HG02840 (cell line): ENCODE measurements around the gene BRIX1.

Source experiments
- ATAC-seq: cut with Tn5 transposase; IDR thresholded peaks from one replicate; pipeline ENCODE4 v1.9.1; 2021; ENCODE audit warnings: mild to moderate bottlenecking, moderate library complexity, moderate number of reproducible peaks; ENCODE audit not compliant: unreplicated experiment, low FRiP score

Gene BRIX1, protein sequence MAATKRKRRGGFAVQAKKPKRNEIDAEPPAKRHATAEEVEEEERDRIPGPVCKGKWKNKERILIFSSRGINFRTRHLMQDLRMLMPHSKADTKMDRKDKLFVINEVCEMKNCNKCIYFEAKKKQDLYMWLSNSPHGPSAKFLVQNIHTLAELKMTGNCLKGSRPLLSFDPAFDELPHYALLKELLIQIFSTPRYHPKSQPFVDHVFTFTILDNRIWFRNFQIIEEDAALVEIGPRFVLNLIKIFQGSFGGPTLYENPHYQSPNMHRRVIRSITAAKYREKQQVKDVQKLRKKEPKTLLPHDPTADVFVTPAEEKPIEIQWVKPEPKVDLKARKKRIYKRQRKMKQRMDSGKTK

DNA sequence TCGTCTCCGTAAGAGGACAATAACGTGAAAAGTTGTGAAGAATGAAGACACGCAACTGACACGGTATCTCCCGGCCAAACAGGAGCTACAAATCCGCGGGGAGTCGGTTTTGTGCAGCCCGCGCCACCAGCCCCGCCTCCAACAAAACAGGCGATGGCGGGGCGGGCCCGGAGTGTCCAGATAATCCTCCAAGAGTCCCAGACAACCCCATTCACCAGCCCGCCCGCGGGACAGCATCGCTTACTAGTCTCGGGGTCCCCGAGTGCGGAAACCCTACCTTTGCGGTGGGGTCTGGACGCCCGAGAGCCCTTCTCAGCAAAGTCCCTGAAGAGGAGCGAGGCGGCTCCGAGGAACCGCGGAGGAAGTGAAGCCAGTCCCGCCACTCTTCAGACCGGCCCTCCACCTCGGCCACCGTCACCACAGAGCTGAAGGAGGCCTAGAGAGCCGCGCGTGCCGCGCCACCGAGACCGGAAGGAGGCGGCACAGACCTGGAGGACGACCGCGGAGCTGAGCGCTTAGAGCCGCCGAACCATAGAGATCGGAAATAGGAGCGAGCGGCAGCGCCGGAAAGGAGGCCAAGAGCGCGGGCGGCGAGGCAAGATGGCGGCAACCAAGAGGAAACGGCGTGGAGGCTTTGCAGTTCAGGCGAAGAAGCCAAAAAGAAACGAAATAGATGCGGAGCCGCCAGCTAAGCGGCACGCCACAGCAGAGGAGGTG lies at the start of gene BRIX1, which contains the start of gene RAD1:
Gene BRIX1, plus strand, starts transcription at position 573 of the 717 bp plus-strand sequence. Its CDS starts 28 bp downstream, at position 601.
Gene RAD1, minus strand, starts transcription at position 366 of the 717 bp plus-strand sequence. CDS start 612 bp downstream, outside the sequence.
- peak; percentile 99 for ATAC-seq

DNA sequence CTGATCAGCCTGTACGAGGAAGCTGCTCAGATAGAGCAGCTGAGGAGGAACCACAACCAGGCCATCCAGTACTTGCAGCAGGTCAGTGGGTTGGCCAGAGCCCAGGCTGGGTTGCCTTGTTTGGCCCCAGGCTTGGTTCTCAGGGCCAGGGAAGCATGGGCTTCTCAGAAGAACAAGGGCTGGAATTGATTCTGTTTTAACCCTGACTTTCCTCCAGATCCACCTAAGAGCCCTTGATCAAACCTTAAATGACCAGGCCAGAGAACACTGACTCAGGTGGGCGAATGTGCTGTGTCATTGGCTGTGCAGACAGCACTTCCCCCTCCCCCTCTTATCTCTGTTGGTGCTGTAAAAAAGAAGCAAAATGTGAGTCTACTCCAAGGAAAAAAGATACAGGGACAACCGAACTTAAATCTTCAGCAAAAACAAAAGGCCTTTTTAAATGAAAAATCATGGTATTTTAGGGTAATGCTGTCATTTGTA lies 48.5 kb upstream of the BRIX1 start:
- no peak for ATAC-seq

DNA sequence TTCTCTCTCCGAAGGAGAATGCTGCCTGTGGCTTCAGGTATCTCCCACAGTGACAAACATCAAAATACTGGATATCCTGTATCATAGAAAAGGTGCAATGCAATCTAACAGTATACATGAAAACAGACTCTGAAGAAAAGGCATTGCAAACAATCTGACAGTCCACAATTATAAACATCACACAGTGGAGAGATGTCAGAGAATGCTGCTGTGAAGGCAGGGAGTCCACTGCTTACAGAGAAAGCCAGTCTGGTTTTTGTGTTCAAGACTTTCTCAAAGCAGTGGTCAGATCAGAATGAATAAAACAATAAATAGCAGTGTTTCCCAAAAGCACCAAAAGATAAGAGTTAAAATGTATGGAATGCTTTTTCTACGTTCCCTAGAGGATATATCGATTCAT lies 47.9 kb upstream of the BRIX1 start:
- ATAC-seq = no peak

DNA sequence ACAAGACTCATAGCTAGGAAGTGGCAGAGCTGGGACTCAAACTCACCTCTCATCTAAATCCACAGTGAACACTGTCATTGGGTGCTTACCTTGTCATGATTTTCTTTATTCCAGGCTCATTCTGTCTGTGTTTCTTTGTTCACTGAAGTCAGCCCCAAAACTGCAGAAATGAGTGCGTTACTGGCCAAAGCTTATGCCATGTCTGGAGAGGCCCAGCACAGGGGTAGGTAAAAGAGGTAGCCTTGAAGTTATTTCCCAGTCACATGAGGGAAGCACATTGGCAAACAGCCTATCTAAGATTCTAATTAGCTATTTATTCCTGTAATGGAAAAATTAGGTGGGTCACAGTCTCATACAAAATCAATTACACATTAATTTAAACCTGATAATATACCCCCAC lies 46.7 kb upstream of the BRIX1 start:
- ATAC-seq = no peak

DNA sequence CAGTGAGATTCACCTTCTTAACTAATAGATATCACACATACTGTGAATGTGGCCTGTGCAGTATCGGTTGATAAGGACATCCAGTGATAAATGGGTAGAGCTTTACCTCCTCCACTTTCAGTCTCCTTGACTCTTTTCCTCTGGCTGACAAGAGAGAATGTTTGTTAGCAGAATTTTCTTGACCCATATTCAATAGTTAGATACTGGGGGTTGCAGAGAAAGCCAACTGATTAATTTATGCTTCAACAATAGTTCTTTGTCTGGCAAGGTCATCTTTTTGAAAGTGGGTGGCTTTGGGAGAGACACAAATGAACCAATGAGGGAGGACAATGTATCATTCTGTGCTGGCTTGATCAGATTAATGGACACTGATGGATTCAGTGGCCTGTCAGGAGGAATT lies 46.3 kb upstream of the BRIX1 start:
- no peak for ATAC-seq

DNA sequence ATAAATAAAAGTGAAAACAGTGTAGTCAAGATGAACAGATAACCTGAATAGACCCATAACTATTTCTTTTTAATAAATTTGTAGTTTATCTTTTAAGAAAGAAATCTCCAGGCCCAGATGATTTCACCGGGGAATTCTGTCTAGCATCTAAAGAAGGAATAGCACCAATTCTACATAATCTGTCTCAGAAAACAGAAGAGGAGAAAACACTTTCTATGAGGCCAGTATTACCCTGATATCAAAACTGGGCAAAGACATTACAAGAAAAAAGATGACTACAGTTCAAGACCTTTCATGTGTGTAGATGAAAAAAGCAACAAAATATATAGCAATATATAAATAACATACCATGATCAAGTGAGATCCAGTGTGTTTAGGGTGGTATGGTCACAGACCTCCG lies 45.1 kb upstream of the BRIX1 start:
- ATAC-seq = no peak

DNA sequence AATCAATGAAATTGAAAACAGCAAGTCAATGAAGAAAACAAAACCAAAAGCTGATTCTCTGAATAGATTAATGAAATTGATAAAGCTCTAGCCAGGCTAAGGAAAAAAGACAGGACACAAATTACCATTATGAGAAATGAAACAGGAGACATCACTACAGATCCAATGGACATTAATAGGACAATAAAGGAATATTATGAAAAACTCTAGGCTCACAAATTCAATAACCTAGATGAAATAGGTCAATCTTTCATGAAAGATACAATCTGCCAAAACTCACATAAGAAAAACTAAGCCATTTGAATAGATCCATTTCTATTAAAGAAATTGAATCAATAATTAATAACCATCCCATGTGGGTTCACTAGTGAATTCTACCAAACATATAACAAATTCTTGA lies 39.2 kb upstream of the BRIX1 start:
- ATAC-seq = no peak

DNA sequence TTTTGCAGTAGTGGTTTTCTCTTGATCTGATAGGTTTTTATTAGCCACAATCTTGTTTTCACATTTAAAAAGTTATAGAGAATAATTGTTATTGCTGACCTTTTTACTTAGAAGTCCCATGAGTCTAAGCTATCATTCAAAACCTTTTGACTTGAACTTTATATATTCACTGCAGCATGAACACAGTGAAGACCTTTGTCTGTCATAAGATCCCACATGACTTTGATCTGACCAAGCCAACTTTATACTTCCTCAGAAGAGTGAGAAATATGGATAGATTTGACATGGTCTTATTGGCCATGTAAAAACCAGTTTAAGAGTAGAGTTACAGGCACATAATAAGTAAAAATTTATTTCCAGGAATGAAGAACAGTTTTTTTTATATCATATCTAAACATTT lies 34.3 kb upstream of the BRIX1 start:
- ATAC-seq = no peak

DNA sequence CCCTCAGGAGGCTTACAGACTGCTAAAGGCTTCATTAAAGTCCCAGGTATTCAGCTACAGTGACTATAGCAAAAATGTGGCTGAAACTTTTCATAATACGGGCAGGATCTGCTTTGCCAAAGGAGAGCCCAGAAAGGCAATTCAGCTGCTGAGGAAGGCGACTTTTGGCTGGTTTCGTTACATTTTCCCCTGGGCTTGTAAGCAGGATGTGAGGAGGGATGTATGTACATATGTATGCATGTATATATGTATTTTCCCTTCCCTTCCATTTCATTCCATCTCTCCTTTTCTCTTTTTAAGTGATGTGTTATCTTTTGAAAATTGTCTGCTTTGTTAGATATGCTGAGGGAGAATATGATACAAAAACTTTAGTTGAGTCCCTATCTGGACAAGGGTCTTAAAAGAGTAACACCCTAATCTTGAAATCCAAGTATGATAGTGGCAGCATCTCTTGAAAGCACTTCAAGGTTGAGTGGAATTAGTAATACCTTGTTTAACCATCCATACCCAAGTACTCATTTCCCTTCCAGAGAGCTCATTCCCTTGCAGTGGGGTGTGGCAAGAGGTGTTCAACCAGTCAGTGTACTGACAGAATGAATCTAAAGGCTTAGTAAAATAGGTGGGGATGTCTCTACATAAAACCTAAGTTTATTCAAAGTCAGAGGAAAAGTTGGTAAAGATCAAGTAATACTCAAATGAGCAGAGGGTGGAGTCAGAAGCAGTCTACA lies 29.0 kb upstream of the BRIX1 start:
- ATAC-seq = no peak

DNA sequence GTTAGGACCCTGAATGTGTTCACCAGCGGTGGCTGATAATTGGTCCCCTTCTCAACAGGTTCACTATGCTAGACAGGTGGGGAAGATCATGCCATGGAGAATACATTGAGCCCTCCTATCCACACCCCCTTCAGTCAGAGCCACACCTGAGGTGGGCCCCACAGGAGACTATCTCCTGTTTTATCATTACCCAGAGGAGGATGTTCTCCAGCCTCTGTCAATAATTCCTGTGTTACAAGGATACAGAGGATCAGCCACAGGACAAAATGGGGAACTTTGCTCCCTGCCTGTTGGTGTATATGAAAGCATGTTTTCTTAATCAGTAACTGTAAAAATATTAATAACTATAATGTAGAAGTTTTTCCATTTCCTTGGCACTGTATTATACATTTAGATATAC lies 26.1 kb upstream of the BRIX1 start:
- ATAC-seq = no peak

DNA sequence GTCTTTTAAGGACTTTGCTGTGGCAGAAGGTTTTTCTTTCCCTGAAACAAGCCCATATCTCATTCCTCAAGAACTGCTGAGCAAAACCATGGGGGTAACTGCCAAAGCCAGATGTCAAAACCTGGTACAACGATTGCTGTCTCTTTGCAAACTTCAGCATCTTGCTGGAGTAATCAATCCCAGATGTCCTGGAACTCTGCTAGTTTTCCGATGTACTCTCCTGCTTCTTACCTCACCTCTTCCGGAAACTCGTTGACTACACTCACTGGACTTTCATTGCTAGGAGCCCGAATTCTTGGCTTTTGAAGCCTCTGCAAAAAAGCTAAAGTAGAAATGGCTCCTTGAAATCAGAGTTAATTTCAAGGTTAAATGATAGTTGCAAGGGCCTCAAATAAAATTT lies 23.5 kb upstream of the BRIX1 start:
- no peak for ATAC-seq

DNA sequence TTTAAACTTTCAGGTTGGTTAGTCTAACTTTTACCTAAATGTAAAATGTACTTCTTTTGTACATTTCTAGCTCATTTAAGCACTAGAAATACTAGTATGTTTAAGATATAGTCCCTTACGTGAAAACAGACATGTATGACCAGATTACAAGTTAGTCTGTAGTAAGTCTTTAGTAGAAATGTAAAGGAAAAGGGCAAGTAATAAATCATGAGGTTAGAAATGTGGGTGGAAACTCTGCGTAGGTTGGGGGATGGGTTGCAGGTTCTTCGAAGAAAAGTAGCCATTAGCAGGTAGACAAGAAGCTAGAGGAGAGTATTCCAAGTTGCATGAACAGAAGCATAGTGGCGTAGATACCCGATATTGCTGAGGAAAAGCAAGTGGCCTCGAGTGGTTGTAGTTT lies 23.1 kb upstream of the BRIX1 start:
- no peak for ATAC-seq

DNA sequence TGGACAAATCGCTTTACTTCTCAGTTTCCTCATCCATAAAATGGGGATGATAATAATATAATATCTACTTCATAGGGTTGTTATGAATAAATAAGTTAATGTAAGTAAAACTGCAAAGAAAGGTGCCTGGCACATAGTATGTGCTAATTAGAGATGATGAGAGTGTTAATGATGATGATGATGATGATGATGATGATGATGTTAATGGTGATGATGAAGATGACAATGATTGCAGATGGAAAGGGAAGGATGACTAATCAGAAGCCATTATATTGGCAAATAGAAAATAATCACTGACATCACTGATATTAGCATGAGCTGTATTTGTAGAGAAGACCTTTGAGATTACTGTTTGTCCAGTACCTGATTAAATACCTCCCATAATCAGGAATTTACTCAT lies 20.8 kb upstream of the BRIX1 start:
- ATAC-seq = no peak

DNA sequence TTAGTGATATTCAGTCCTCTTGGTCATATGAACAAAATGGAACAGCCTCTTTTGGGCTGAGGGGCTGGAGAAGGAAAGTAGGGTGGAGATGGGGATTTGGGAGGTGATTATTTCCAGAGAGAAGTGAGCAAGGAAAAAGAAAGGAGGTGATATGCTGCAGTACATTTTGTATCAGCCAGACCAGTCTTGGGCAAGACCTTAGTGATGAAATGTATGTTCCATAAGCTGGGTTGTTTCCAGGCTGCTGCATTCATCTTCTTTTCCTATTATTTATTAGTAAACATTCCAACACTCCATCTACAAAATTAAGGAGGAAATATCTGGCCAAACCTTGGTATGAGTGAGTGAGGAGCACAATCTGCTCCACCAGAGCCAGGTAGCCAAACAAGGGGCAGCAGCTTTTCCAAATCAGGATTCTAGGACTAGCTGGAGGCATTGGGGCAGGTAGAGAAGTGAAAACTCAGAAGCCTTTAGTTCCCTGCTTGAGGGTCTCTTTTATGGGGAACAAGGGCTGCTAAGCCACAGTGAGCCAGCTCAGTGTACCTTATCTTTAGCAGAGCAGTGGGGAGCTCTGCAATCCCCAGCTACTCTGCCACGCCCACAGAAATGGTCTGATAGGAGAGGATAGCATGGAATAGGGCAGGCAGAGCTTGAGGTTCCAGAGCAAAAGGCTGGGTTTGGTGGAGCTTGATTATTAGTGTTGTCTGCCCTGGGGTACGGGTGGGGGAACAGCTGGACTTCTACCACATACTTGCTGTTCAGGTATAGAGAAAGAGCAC lies 19.7 kb upstream of the BRIX1 start:
- ATAC-seq = no peak

DNA sequence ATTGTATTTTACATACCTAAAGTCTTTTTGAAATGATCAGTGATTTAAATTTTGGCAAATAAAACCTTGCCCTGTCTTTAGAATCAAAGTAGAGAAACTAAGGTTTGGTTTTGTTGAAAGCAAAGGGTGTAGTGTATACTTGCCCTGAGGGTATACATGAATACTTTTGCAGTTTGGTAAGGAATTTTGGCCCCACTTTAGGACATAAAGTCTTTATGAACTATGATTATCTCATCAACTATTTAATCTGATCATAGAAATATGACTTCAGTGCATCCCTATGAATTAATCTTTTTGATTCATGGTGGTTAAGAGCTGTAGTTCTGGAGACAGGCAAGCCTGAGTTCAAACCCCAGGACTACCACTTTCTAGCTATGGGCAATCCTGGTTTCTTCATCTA lies 17.9 kb upstream of the BRIX1 start:
- ATAC-seq = no peak

DNA sequence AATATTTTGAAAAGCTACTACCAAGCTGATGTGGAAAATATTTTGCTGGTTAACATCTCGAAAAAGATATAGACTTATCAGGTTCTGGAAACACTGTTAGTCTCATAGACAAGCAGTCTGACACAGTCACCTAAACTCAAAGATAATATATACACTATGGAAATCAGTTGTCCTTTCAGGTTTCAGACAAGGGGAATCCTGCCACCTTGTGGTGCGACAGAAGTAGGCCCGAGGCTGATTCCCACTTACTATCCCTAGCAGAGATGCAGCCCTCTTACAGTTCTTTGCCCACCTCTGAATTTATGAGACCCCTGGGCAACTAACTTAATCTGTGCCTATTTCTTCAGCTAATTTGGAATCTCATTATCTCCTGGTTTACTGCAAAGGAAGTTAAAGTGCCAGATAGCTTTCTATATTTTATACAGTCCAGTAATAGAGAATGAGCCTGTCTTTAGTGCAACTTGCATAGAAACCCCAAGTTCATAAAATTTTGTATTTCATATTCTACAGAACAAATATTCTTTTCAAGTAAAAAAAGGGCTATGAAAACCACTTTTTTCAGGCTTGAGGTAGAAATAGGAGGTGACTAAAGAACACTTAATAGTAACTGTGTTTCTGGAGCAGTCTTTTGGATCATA lies 17.1 kb upstream of the BRIX1 start:
- peak; percentile 77 for ATAC-seq

DNA sequence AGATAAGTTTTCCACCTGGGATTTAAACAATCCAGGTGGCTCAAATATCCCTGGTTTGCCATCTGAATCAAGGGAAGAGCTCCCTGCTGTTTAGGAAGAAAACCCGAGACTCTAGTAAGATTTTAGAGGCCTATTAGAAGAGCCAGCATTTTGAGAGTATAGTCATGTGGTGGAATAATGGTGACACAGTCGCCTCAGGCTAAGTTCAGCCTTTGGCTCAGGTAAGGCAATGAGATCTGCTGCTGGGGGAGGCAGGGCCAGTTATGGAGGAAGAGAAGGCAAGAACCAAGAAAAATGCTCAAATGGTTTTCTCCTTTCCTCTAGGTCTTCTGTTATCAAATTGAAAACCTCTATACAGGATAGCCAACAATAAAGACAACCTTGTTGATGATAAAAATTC lies 16.4 kb upstream of the BRIX1 start:
- no peak for ATAC-seq

DNA sequence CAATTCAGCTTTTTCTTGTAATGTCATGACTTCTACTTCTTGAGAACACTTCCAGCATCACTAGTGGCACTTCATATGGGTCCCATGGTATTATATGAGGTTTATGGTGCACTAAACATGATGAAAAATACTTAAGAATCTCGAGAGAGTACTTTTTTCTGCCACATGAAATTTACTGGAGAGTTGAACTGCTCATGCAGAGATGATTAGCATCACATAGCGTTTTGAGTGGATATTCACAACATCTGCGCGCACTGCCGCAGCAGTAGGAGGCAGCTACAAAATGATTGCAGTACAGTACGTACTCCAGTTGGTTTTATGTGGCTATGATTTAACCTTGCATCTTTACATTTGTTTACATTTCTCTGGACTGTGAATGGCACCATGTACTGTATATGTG lies 14.9 kb upstream of the BRIX1 start:
- ATAC-seq = no peak

DNA sequence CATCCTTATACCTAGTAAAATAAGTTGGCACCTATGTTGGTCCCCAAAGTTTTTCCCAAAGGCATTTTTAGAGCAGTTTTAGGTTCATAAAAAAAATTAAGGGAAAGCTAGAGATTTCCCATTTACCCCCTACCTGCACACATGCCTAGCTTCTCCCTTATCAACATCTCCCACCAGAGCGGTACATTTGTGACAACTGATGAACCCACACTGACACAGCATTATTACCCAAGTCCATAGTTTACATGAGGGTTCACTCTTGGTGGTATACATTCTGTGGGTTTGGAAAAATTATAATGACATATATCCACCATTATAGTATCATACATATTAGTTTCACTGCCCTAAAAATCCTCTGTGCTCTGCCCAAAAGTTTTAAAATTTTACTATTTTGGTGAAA lies 12.3 kb upstream of the BRIX1 start:
- ATAC-seq = no peak

DNA sequence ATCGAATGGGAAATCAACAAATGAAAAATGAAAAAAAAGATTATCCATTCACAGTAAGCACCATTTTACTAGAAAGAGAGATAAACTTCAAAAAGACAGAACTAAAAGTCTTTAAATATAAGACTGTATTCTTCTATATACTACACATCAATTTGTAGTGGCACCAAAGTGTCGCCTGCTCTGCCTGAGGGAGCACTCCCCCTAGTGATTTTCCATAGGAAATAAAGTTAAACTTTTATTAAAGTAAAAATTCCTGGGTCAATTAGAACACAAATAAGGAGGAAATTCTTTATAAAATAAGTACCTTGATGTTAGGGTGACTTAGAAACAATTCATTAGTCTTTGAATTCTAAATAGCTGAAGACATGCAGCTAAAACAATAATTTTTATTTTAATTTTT lies 9.9 kb upstream of the BRIX1 start:
- no peak for ATAC-seq
